Neural cell (in vitro differentiated cells): Measurements from ENCODE around the gene NADK2.

Experiments
- CTCF ChIP-seq: fragments of 450-650 bp; IDR thresholded peaks from 2 replicates; pipeline ENCODE4 v1.5.1; 2014; ENCODE audit warnings: antibody characterized with exemption, mild to moderate bottlenecking, moderate library complexity; ENCODE audit not compliant: poor library complexity, severe bottlenecking
- POLR2AphosphoS5 ChIP-seq: IDR thresholded peaks from 2 replicates; pipeline ENCODE4 v1.6.1; 2012

DNA sequence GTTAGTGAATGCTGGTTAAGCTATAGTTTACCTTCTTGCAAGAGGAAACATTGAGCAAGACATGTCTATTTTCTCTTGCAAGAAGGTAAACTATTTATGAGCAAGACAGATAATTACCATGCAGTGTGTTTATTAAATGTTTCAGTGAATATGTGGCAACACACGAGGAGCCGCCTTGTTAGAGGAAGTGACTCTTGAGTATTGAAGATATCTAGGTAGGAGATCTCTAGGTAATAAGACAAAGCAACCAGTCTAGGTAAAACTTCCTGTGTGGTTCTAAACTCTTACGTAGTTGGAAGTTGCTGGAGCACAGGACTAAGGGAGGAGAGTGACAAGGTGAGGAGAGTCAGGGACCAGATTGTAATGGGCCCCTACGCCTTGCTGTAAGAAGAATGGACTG is 73.0 kb downstream of the NADK2 start:
- TF ChIP-seq CTCF: no peak
- TF ChIP-seq POLR2AphosphoS5: no peak
